ENCODE data around the gene B4GALNT1. TPM values are rescaled to one million over a fixed set of nuclear protein-coding genes. Genes with fewer than 3 reads are reported as not detected.

B4GALNT1 gene
- total and polyA plus RNA-seq, 2 of the 13 experiments (the other 11 are each of a cell fraction or from before 2014, with no cell fraction given): 4.5 to 5.4 TPM

DNA sequence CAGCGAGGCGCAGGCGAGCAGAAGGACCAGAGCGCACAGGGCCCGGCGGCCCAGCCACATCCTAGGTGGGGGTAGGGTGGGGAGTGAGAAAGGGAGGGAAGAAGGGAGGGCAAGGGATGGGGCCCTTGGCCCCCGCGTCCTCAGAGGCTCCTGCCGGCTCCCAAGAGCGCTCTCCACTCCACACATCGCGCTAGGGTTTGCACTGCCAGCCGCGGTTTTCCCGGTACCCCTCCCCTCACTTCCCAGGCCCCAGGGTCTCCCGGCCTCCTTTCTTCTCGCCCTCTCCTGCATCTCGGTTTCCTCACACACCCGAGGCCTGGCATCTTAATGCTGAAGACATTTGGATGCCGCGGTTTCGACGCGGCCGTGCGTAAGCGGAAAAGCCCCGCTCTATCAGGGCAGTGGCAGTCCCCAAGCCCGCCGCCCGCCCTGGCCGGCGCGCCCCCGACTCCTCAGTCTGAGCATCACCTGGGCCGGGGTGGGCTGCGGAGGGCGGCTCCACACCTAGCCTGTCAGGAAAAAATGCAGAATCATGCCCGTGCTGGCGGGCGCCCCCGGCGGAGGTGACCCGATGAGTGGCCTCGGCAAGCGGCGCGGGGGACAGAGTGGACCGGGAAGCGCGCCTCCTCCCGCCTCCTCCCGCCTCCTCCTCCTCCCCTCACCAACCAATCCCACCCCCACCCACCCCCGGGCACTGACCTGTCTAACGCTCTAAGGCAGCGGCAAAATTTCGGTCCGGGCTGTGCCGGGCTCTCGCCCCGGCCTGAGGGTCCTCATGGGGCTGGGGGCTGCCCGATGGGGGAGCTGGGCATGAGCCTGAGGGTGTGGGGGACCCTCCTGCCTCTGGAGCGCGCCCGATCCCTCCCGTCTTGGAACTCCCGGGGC lies 686 bp downstream of the B4GALNT1 start (continued):
- TF ChIP-seq SUZ12 (IDR thresholded peaks at IDR 0.05; ENCODE audit: low read depth, low read length) (no peak), ZNF546 (CRISPR knock-in tag; conservative IDR thresholded peaks at IDR 0.05) (0 out of 2 replicates have a peak, but pooled peaks have one; percentile 46), ZNF143 (CRISPR knock-in tag; IDR thresholded peaks at IDR 0.05) (no peak), FIP1L1 (IDR thresholded peaks at IDR 0.05; ENCODE audit: borderline replicate concordance, insufficient read depth, low read depth, low read length) (no peak), PCBP2 (optimal IDR thresholded peaks at IDR 0.05; ENCODE audit: low read depth, low read length, poor library complexity, severe bottlenecking) (no peak), KMT2A (CRISPR knock-in tag; IDR thresholded peaks at IDR 0.05) (no peak), RFXAP (CRISPR knock-in tag; IDR thresholded peaks at IDR 0.05; ENCODE audit: borderline replicate concordance) (no peak), SPEN (CRISPR knock-in tag; IDR thresholded peaks at IDR 0.05; ENCODE audit: low read depth) (no peak), NFE2L2 (IDR thresholded peaks at IDR 0.05; ENCODE audit: low read length) (peak; percentile 44; the same call in 1 of the 2 replicates), PAF1 (CRISPR knock-in tag; IDR thresholded peaks at IDR 0.05) (no peak), LBX2 (CRISPR knock-in tag; IDR thresholded peaks at IDR 0.05; ENCODE audit: borderline replicate concordance) (no peak), ZNF577 (CRISPR knock-in tag; IDR thresholded peaks at IDR 0.05; ENCODE audit: borderline replicate concordance, low read depth) (no peak), KLF15 (CRISPR knock-in tag; IDR thresholded peaks at IDR 0.05; ENCODE audit: borderline replicate concordance) (no peak), ZNF883 (CRISPR knock-in tag; IDR thresholded peaks at IDR 0.05; ENCODE audit: not compliant biosample characterization) (peak; percentile 50), ZNF839 (CRISPR knock-in tag; IDR thresholded peaks at IDR 0.05; ENCODE audit: borderline replicate concordance) (no peak), ZNF770 (CRISPR knock-in tag; IDR thresholded peaks at IDR 0.05) (no peak), MXD4 (CRISPR knock-in tag; IDR thresholded peaks at IDR 0.05) (no peak), ZNF431 (CRISPR knock-in tag; IDR thresholded peaks at IDR 0.05; ENCODE audit: borderline replicate concordance, low read depth) (no peak), ZNF841 (CRISPR knock-in tag; IDR thresholded peaks at IDR 0.05; ENCODE audit: borderline replicate concordance) (no peak; the same call in 1 of the 2 replicates), HES4 (CRISPR knock-in tag; IDR thresholded peaks at IDR 0.05; ENCODE audit: borderline replicate concordance) (no peak)
- TF ChIP-seq, protein P1, sequence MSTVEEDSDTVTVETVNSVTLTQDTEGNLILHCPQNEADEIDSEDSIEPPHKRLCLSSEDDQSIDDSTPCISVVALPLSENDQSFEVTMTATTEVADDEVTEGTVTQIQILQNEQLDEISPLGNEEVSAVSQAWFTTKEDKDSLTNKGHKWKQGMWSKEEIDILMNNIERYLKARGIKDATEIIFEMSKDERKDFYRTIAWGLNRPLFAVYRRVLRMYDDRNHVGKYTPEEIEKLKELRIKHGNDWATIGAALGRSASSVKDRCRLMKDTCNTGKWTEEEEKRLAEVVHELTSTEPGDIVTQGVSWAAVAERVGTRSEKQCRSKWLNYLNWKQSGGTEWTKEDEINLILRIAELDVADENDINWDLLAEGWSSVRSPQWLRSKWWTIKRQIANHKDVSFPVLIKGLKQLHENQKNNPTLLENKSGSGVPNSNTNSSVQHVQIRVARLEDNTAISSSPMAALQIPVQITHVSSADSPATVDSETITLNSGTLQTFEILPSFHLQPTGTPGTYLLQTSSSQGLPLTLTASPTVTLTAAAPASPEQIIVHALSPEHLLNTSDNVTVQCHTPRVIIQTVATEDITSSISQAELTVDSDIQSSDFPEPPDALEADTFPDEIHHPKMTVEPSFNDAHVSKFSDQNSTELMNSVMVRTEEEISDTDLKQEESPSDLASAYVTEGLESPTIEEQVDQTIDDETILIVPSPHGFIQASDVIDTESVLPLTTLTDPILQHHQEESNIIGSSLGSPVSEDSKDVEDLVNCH (CRISPR knock-in tag; IDR thresholded peaks at IDR 0.05): no peak
- TF ChIP-seq, protein P2, sequence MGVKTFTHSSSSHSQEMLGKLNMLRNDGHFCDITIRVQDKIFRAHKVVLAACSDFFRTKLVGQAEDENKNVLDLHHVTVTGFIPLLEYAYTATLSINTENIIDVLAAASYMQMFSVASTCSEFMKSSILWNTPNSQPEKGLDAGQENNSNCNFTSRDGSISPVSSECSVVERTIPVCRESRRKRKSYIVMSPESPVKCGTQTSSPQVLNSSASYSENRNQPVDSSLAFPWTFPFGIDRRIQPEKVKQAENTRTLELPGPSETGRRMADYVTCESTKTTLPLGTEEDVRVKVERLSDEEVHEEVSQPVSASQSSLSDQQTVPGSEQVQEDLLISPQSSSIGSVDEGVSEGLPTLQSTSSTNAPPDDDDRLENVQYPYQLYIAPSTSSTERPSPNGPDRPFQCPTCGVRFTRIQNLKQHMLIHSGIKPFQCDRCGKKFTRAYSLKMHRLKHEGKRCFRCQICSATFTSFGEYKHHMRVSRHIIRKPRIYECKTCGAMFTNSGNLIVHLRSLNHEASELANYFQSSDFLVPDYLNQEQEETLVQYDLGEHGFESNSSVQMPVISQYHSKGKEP (CRISPR knock-in tag; IDR thresholded peaks at IDR 0.05): no peak
